SU-DHL-6 (cell line): ENCODE results near the gene STAM2.
"Not testable (repeated sequence)": the region's sequence is repeated elsewhere in the genome, so short reads cannot be mapped to it uniquely, and the experiment has no call there.

Experiments
- H2AFZ ChIP-seq: fragments of 200-600 bp; sonication (generic); 2 replicates; pipeline ENCODE4 v1.6.1; 2014; ENCODE audit warnings: low read depth, mild to moderate bottlenecking, moderate library complexity, mixed read lengths, antibody characterized with exemption, low read length; ENCODE audit not compliant: severe bottlenecking
- H3F3A ChIP-seq: fragments of 200-600 bp; shearing (Covaris generic); 2 replicates; pipeline ENCODE4 v1.6.0; 2016; ENCODE audit warnings: antibody characterized with exemption, mild to moderate bottlenecking; ENCODE audit not compliant: insufficient read depth
- H3K27ac ChIP-seq: fragments of 200-600 bp; sonication (generic); 2 replicates; pipeline ENCODE4 v1.5.1; 2016; ENCODE audit warnings: low read depth, mild to moderate bottlenecking, low read length, moderate library complexity, mixed read lengths
- H3K27me3 ChIP-seq: fragments of 200-600 bp; sonication (generic), shearing (Covaris generic); 2 replicates; pipeline ENCODE4 v1.6.0; 2014; ENCODE audit warnings: mild to moderate bottlenecking, low read length
- H3K36me3 ChIP-seq: fragments of 200-600 bp; sonication (generic); 2 replicates; pipeline ENCODE4 v1.6.1; 2014; ENCODE audit warnings: mild to moderate bottlenecking, low read length, mixed read lengths
- H3K4me2 ChIP-seq: fragments of 300-600, 200-600 bp; shearing (Covaris generic), sonication (generic); 2 replicates; pipeline ENCODE4 v1.6.0; 2014; ENCODE audit warnings: low read length, low read depth, mild to moderate bottlenecking; ENCODE audit not compliant: poor library complexity, severe bottlenecking
- H3K4me3 ChIP-seq: fragments of 200-600 bp; sonication (generic); 2 replicates; pipeline ENCODE4 v1.5.1; 2014; ENCODE audit warnings: antibody characterized with exemption, low read length, mild to moderate bottlenecking, mixed read lengths; ENCODE audit not compliant: insufficient read depth, poor library complexity, severe bottlenecking
- H3K79me2 ChIP-seq: fragments of 200-600 bp; sonication (generic); 2 replicates; pipeline ENCODE4 v1.6.1; 2014; ENCODE audit warnings: mild to moderate bottlenecking, low read length, moderate library complexity; ENCODE audit not compliant: insufficient read depth
- H3K9ac ChIP-seq: fragments of 200-600 bp; sonication (generic); 2 replicates; pipeline ENCODE4 v1.7.0; 2014; ENCODE audit warnings: mild to moderate bottlenecking, low read length
- H3K9me2 ChIP-seq: fragments of 200-600 bp; sonication (generic); replicated peaks from 2 replicates; pipeline ENCODE4 v1.6.1; 2014; ENCODE audit warnings: low read length; ENCODE audit not compliant: insufficient read depth
- H3K9me3 ChIP-seq: fragments of 200-600 bp; sonication (generic); 2 replicates; pipeline ENCODE4 v1.6.1; 2014; ENCODE audit warnings: low read length, mixed read lengths; ENCODE audit not compliant: insufficient read depth
- H4K20me1 ChIP-seq: fragments of 200-600 bp; sonication (generic); 2 replicates; pipeline ENCODE4 v1.6.1; 2014; ENCODE audit warnings: low read depth, mild to moderate bottlenecking, antibody characterized with exemption, low read length, moderate library complexity, mixed read lengths
- EZH2phosphoT487 ChIP-seq: fragments of 200-600 bp; sonication (generic), shearing (Covaris generic); conservative IDR thresholded peaks from 2 replicates; pipeline ENCODE4 v1.6.1; 2018; ENCODE audit warnings: mild to moderate bottlenecking, antibody characterized with exemption, low read length, moderate library complexity, mixed read lengths
- TF ChIP-seq, protein P1 (sequence below): fragments of 200-600 bp; sonication (generic); IDR thresholded peaks from one replicate; pipeline ENCODE4 v1.5.1; 2017; ENCODE audit warnings: antibody characterized with exemption, mild to moderate bottlenecking, low read length, moderate library complexity; ENCODE audit not compliant: insufficient read depth, poor library complexity, severe bottlenecking

Gene STAM2

DNA sequence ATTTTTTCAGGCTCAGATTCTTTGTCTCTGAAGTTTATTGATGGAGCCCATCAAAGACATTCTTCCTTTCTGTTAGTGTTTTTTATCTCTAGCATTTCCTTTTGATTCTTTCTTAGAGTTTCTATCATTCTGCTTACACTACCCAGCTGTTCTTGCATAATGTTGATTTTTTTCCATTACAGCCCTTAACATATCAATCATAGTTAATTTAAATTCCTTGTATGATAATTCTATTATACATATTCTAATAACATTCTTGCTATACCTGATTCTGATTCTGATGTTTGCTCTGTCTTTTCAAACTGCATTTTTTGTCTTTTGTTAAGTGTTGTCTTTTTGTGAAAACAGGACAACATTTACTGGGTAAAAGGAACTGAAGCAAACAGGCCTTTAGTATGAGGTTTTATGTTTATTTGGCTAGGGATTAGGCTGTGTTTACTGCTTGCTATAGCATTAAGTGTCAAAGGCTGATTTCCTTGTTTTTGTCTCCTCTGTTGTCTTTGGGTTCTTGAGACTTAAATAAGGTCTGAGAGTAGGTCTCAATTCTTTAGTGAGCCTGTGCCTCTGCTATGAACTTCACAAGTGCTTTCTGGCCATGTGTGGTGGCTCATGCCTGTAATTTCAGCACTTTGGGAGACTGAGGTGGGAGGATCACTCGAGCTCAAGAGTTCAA lies 8.0 kb upstream of the STAM2 start:
- H3K27ac ChIP-seq: no peak overlapping the region

DNA sequence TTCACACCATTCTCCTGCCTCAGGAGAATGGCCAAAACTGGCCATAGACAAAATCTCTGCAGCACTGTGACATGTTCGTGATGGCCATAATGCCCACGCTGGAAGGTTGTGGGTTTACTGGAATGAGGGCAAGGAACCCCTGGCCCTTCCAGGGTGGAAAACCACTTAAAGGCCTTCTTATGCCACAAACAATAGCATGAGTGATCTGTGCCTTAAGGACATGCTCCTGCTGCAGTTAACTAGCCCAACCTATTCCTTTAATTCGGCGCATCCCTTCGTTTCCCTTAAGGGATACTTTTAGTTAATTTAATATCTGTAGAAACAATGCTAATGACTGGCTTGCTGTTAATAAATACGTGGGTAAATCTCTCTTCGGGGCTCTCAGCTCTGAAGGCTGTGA lies 2.1 kb upstream of the STAM2 start:
- not testable (repeated sequence) for H3K27ac ChIP-seq, H2AFZ ChIP-seq, H3K9ac ChIP-seq, H4K20me1 ChIP-seq, H3F3A ChIP-seq, H3K9me2 ChIP-seq, H3K4me2 ChIP-seq, H3K9me3 ChIP-seq, H3K36me3 ChIP-seq, H3K27me3 ChIP-seq, H3K4me3 ChIP-seq
- H3K79me2 ChIP-seq: peaks cover 26% of the 10 kb centered on the region

More for the DNA sequence above, 8.0 kb upstream of the STAM2 start:
- no peak overlapping the region for H3K9ac ChIP-seq
- no peaks in the 10 kb centered on the region for H3K79me2 ChIP-seq
- H2AFZ ChIP-seq: no peak overlapping the region
- H4K20me1 ChIP-seq: no peaks in the 10 kb centered on the region
- TF ChIP-seq EZH2phosphoT487: no peak
- TF ChIP-seq, protein P1, sequence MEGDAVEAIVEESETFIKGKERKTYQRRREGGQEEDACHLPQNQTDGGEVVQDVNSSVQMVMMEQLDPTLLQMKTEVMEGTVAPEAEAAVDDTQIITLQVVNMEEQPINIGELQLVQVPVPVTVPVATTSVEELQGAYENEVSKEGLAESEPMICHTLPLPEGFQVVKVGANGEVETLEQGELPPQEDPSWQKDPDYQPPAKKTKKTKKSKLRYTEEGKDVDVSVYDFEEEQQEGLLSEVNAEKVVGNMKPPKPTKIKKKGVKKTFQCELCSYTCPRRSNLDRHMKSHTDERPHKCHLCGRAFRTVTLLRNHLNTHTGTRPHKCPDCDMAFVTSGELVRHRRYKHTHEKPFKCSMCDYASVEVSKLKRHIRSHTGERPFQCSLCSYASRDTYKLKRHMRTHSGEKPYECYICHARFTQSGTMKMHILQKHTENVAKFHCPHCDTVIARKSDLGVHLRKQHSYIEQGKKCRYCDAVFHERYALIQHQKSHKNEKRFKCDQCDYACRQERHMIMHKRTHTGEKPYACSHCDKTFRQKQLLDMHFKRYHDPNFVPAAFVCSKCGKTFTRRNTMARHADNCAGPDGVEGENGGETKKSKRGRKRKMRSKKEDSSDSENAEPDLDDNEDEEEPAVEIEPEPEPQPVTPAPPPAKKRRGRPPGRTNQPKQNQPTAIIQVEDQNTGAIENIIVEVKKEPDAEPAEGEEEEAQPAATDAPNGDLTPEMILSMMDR: no peak
- no peaks in the 10 kb centered on the region for H3F3A ChIP-seq
- H3K4me3 ChIP-seq: no peak overlapping the region
- no peaks in the 10 kb centered on the region for H3K27me3 ChIP-seq
- no peaks in the 10 kb centered on the region for H3K9me3 ChIP-seq
- no peaks in the 10 kb centered on the region for H3K36me3 ChIP-seq
- H3K4me2 ChIP-seq: no peak overlapping the region
- no peaks in the 10 kb centered on the region for H3K9me2 ChIP-seq

DNA sequence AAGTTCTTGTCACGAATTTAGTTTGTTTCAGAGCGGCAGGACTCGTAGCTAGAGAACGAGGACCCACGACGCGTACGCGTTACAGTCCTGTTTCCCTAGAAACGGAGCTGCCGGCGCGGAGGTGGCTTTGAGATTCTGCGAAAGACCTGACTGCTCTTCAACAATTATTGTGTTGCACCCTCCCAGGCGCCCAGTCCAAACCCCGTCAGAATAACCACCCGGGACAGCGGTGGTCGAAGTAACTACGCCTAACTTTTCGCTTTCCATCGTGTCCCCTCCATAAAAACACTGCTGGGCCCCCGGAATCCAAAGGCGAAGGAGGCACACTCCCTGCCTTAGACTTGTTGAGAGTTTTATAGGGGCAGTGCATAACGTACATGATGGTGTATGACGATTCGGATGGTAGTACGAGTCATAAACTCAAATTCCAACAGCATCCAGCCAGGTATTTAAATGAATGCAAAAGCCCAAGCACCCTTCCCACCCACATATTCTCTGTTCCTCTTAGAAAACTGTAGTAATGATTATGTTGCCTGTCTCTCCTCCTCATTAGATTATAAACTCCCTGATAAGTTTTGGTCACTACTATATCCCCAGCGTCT lies 651 bp upstream of the STAM2 start:
- peak overlapping the region; percentile 14; the same call in 1 of the 2 replicates for H3K27ac ChIP-seq
- H3K36me3 ChIP-seq: no peaks in the 10 kb centered on the region
- no peaks in the 10 kb centered on the region for H3K9me3 ChIP-seq
- peak overlapping the region; percentile 90 for H3K4me2 ChIP-seq
- H2AFZ ChIP-seq: peak overlapping the region; percentile 100
- H3K4me3 ChIP-seq: peak overlapping the region; percentile 74
- H3K9ac ChIP-seq: peak overlapping the region; percentile 81
- peaks cover 5% of the 10 kb centered on the region; the same call in 1 of the 2 replicates for H3F3A ChIP-seq
- H3K79me2 ChIP-seq: peaks cover 40% of the 10 kb centered on the region
- H3K9me2 ChIP-seq: no peaks in the 10 kb centered on the region
- no peak for TF ChIP-seq EZH2phosphoT487
- no peaks in the 10 kb centered on the region for H4K20me1 ChIP-seq
- no peaks in the 10 kb centered on the region for H3K27me3 ChIP-seq

DNA sequence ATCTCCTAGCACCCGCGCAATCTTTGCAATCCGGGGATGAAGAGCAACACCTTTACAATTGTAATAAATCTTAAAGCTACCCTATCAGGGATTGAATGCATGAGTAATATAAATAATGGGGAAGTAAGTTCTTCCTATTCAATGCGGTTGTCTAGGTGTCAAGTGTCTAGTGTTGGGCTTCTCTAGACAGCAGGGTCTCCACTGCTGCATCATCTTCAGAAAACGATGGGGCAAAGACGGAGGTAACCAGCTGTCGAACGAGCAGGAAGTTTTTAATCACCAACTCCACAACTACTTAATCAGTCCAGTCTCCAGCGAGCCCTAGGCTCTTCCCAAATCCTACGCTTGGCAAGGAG lies 573 bp downstream of the STAM2 start:
- H3K79me2 ChIP-seq: peaks cover 52% of the 10 kb centered on the region
- peak overlapping the region; percentile 74 for H3K4me3 ChIP-seq
- H3K9me3 ChIP-seq: no peaks in the 10 kb centered on the region
- H2AFZ ChIP-seq: peak overlapping the region; percentile 100
- H3F3A ChIP-seq: peaks cover 5% of the 10 kb centered on the region; the same call in 1 of the 2 replicates
- no peaks in the 10 kb centered on the region for H3K27me3 ChIP-seq
- TF ChIP-seq, protein P1: no peak
- no peak for TF ChIP-seq EZH2phosphoT487
- H4K20me1 ChIP-seq: no peaks in the 10 kb centered on the region
- no peaks in the 10 kb centered on the region for H3K9me2 ChIP-seq
- peak overlapping the region; percentile 81 for H3K9ac ChIP-seq
- H3K4me2 ChIP-seq: peak overlapping the region; percentile 90
- no peaks in the 10 kb centered on the region for H3K36me3 ChIP-seq
- peak overlapping the region; percentile 72 for H3K27ac ChIP-seq
